Ramos (cell line): ENCODE measurements around the gene ITIH5.
"Not testable (repeated sequence)": the region's sequence is repeated elsewhere in the genome, so short reads cannot be mapped to it uniquely, and the experiment has no call there.

Experiments used
- in situ Hi-C: fragments of 300-500 bp; cut with MboI; formaldehyde crosslinking; loops from one replicate; pipeline ENCODE4 v1.14.3; 2022; ENCODE audit warnings: low sequenced_read_pairs; ENCODE audit not compliant: unreplicated experiment

Gene ITIH5

GRCh38 chr10:7689591-7689990 is 22.8 kb upstream of the ITIH5 start:
- in situ Hi-C loops, result loop anchor here (10.0 kb wide), 1 partner anchor 165 kb away; no protein-coding TSS in a partner anchor

GRCh38 chr10:7687228-7687907 is 20.6 kb upstream of the ITIH5 start:
- in situ Hi-C loops, result loop anchor here (10.0 kb wide), 1 partner anchor 163 kb away; no protein-coding TSS in a partner anchor

- in situ Hi-C loops, result loop anchor here (10.0 kb wide), 1 partner anchor 162 kb away; no protein-coding TSS in a partner anchor
Measured at GRCh38 chr10:7686351-7687171, 19.8 kb upstream of the ITIH5 start.

- in situ Hi-C loops, result loop anchor here (10.0 kb wide), 1 partner anchor 155 kb away; no protein-coding TSS in a partner anchor
Measured at GRCh38 chr10:7680078-7680477, 13.3 kb upstream of the ITIH5 start.

- in situ Hi-C loops, result no loop called here
Measured at GRCh38 chr10:7679256-7679655, 12.5 kb upstream of the ITIH5 start.

- in situ Hi-C loops, result no loop called here
Measured at GRCh38 chr10:7672341-7673134, 5.8 kb upstream of the ITIH5 start.

GRCh38 chr10:7670157-7670556 is 3.4 kb upstream of the ITIH5 start:
- in situ Hi-C loops, result no loop called here

GRCh38 chr10:7667262-7668141 is 736 bp upstream of the ITIH5 start:
- in situ Hi-C loops, result no loop called here

GRCh38 chr10:7665767-7666166 is 999 bp downstream of the ITIH5 start:
- in situ Hi-C loops, result no loop called here

- in situ Hi-C loops, result no loop called here
Measured at GRCh38 chr10:7664707-7665106, 2.1 kb downstream of the ITIH5 start.

GRCh38 chr10:7662522-7662921 is 4.2 kb downstream of the ITIH5 start:
- in situ Hi-C loops, result no loop called here

GRCh38 chr10:7659560-7659959 is 7.2 kb downstream of the ITIH5 start:
- in situ Hi-C loops, result no loop called here

GRCh38 chr10:7657552-7657951 is 9.2 kb downstream of the ITIH5 start:
- in situ Hi-C loops, result no loop called here

GRCh38 chr10:7657079-7657478 is 9.7 kb downstream of the ITIH5 start:
- in situ Hi-C loops, result not testable (repeated sequence)

- in situ Hi-C loops, result no loop called here
Measured at GRCh38 chr10:7651853-7652470, 14.8 kb downstream of the ITIH5 start.

GRCh38 chr10:7649673-7650300 is 17.0 kb downstream of the ITIH5 start:
- in situ Hi-C loops, result no loop called here

GRCh38 chr10:7647062-7647664 is 19.6 kb downstream of the ITIH5 start:
- in situ Hi-C loops, result no loop called here

- in situ Hi-C loops, result no loop called here
Measured at GRCh38 chr10:7642491-7643011, 24.2 kb downstream of the ITIH5 start.
